GM12865 (cell line): ENCODE data around the gene PLRG1.
"Not testable (repeated sequence)": the region's sequence is repeated elsewhere in the genome, so short reads cannot be mapped to it uniquely, and the experiment has no call there.

Experiments
- DNase-seq: peaks from one replicate; pipeline ENCODE4 v3.0.0; 2010; ENCODE audit warnings: low read depth
- H3K4me3 ChIP-seq: 2 replicates; pipeline ENCODE4 v1.5.1; 2011; ENCODE audit warnings: mild to moderate bottlenecking, low read depth, low read length, control low read depth
- TF ChIP-seq, protein P1 (sequence below): IDR thresholded peaks from 2 replicates; pipeline ENCODE4 v1.5.1; 2011; ENCODE audit warnings: low read length, control low read depth, low read depth, inconsistent platforms; ENCODE audit not compliant: insufficient read depth; ENCODE audit errors: missing control alignments

PLRG1 gene

DNA sequence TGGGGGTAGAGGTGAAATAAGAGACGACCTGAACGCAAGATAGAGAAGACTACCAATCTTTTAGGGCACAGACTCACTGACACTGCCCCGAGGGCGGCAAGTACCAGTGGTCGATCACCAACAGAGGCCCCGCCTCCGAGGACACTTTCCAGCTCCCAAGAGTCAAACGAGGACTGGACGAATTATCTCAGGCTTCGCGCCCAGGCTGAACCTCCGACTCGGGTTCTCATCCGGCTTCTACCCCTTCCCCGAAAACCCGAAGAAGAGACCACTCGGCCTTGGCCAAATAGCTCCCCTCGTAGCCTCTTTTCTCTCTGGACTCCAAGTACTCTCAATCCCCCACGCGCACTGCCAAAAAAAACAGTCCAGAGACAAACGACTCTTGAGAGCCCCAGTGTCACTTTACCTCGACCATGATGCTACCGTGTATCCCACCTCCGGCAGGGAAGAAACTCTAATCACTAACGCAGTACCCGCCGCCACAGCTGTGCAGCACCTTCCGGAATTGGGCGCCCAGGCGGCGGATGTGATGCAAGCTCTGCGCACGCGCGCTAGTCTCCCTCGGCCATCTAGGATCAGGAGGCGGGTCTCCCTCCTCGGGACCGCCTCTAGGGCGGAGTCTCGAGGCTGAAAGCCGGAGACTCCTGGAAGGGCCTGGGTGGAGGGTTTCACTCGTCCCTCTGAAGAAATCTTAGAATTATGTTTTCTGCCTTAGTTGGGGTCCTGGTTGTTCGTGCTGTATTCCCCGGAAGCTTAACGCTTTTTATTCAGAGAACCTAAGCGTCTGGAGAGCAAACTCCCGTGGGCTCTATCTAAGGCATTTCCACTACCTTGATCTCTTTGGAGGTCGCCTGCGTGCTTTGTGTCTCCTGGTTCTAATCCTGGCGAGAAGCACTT is at the start of gene PLRG1:
TSS of gene PLRG1 (minus strand) at position 507 of the 897 bp plus-strand sequence. CDS start at position 415, 92 bp downstream.
- peak; percentile 96 for DNase-seq
- peak within 1 kb of the TSS; percentile 67 for H3K4me3 ChIP-seq
- TF ChIP-seq, protein P1, sequence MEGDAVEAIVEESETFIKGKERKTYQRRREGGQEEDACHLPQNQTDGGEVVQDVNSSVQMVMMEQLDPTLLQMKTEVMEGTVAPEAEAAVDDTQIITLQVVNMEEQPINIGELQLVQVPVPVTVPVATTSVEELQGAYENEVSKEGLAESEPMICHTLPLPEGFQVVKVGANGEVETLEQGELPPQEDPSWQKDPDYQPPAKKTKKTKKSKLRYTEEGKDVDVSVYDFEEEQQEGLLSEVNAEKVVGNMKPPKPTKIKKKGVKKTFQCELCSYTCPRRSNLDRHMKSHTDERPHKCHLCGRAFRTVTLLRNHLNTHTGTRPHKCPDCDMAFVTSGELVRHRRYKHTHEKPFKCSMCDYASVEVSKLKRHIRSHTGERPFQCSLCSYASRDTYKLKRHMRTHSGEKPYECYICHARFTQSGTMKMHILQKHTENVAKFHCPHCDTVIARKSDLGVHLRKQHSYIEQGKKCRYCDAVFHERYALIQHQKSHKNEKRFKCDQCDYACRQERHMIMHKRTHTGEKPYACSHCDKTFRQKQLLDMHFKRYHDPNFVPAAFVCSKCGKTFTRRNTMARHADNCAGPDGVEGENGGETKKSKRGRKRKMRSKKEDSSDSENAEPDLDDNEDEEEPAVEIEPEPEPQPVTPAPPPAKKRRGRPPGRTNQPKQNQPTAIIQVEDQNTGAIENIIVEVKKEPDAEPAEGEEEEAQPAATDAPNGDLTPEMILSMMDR: no peak

DNA sequence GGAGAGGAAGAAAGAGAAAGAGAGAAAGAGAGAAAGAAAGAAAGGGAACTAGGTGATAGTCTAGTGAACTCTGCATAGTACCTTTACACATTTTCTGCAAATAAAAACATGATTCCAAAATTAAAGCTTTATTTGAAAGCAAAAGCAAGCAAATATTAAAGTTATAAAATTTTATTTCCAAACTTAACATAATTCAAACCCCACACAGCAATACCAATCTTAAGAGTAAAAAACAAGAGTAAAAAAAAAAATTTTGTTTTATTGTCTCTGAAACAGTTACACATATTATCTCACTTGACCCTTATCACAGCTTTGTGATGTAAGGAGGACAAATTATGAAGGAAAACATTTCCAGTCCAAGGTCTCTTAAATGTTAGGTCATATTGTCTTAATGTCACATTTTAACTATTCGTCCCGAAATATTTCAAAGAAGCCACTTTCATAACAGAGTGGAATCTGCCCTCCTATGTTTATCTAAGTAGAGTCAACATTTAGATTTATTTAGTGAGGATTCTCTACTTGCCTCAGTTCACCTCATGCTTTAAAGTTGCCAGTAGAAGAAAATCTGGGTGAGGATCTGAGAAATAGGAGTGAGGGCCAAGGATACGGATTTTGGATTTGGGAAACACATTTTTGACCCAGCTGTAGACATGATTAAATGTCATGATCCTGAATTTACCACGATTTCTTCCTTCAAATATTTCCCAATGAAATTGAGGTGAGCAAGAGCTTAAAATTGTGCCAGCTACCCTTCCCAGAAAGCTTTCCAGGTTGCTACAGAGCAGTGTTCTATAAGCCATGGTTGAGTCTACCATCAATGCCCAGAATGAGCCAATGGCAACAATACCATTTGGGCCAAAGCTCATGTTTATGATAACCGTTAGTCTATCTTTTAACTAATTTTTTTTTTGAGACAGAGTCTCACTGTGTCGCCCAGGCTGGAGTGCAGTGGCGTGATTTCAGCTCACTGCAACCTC is 47.9 kb upstream of the PLRG1 start:
- H3K4me3 ChIP-seq: no peak overlapping the region
- TF ChIP-seq, protein P1: no peak
- DNase-seq: no peak

DNA sequence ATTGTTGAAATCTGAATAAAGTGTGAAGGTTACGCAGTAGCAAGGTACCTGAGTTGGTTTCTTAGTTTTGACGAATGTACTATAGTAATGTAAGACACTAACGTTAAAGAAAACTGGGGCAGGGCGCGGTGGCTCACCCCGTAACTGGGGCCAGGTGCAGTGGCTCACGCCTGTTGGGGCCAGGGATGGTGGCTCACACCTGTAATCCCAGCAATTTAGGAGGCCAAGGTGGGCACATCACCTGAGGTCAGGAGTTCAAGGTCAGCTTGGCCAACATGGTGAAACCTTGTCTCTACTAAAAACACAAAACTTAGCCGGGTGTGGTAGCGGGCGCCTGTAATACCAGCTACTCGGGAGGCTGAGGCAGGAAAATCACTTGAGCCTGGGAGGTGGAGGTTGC is 47.1 kb upstream of the PLRG1 start:
- not testable (repeated sequence) for DNase-seq, H3K4me3 ChIP-seq

DNA sequence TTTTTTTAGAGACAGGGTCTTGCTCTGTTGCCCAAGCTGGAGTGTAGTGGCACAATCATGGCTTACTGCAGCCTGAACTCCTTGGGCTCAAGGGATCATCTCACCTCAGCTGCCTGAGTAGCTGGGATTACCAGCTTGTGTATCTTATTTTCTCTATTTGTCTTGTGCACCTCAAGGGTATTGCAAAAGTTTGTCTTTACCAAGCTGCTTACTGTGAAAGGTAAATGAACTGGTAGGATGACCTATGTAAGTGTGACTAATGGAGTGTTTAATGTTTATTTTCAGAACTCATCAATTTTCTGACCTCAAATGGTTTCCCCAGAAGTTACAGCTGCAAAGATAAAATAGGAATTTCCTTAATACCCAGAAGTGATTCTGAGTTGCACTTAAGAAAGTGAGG is 45.6 kb upstream of the PLRG1 start:
- H3K4me3 ChIP-seq: no peak overlapping the region
- no peak for DNase-seq
- TF ChIP-seq, protein P1: no peak

DNA sequence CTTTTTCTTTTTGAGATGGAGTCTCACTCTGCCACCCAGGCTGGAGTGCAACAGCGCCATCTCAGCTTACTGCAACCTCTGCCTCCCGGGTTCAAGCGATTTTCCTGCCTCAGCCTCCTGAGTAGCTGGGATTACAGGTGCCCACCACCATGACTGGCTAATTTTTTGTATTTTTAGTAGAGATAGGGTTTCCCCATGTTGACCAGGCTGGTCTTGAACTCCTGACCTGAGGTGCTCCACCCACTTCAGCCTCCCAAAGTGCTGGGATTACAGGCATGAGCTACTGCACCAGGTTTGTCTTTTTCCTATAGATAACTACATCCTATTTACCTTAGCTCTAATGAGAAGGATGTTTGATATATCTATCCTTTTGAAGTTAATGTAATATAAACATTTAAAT is 44.1 kb upstream of the PLRG1 start:
- DNase-seq, H3K4me3 ChIP-seq: not testable (repeated sequence)

DNA sequence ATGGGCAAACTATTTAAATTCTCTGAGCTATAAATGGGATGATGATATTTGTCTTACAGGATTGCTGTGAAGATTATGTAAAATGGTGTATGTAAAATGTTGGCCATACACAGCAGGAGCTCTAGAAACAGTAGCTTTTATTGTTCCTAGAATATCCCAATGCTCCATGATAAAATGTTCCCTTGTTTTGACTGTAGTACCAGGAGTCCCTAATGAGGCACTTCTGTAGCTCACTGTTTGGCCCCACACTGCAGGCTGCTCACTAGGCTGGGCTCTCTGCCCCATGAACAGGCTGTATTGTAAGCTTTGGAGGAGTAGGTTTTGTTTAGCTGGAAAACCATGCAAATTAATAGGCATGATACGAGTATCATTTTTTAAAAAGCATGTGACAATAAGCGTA is 43.7 kb upstream of the PLRG1 start:
- DNase-seq: no peak
- H3K4me3 ChIP-seq: no peak overlapping the region
- TF ChIP-seq, protein P1: no peak

DNA sequence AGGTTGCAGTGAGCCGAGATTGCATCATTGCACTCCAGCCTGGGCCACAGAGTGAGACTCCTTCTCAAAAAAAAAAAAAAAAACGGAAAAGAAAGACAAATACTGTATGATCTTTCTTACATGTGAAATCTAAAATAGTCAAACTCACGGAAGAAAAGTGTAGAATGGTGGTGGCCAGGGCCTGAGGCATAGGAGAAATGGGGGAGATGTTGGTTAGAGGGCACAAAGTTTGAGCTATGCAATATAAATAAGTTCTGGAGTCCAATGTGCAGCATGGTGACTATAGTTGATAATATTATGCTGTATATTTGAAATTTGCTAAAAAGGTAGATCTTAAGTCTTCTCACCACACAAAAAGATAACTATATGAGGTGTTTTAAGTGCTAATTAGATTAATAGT is 41.7 kb upstream of the PLRG1 start:
- no peak for DNase-seq
- TF ChIP-seq, protein P1: no peak
- H3K4me3 ChIP-seq: no peak overlapping the region
